GM12878 (cell line): Measurements from ENCODE around the gene KIF6. TPM values are rescaled to one million over a fixed set of nuclear protein-coding genes. Genes with fewer than 3 reads are reported as not detected.

Source experiments
- ATAC-seq: fragments of 200-7000 bp; cut with Tn5 transposase; 3 replicates; pipeline ENCODE4 v1.9.1; 2020; ENCODE audit warnings: mild to moderate bottlenecking, moderate library complexity
- BruUV-seq: library from RNA; stranded (reverse); fragments of 400-500 nt; replicated peaks from 2 replicates; lab custom pipeline; 2021; lab: Mats Ljungman, UMichigan
- CTCF ChIA-PET: fragments of 300-600 bp; sonication (Branson Sonifier 250); formaldehyde crosslinking; extraction: SDS; loops from one replicate; lab custom pipeline; 2021; ENCODE audit warnings: inconsistent platforms; lab: Yijun Ruan, JAX
- POLR2A ChIA-PET: fragments of 350-600 bp; formaldehyde crosslinking; extraction: SDS; loops from one replicate; lab custom pipeline; 2021; ENCODE audit warnings: inconsistent platforms; lab: Charles Lee
- RAD21 ChIA-PET: fragments of 300-600 bp; sonication (Branson Sonifier 250); formaldehyde crosslinking; loops from one replicate; lab custom pipeline; 2023; ENCODE audit warnings: antibody characterized with exemption; ENCODE audit not compliant: unreplicated experiment; lab: Charles Lee
- SMC1A ChIA-PET: fragments of 300-600 bp; sonication (Branson Sonifier 250); formaldehyde crosslinking; loops from one replicate; lab custom pipeline; 2023; ENCODE audit not compliant: unreplicated experiment, uncharacterized antibody; lab: Charles Lee
- DNase-seq: peaks from one replicate; pipeline ENCODE4 v3.0.0-alpha.2; 2011; ENCODE audit warnings: low read depth, low spot score
- FAIRE-seq: peaks from 3 replicates; lab custom pipeline; 2011; peaks lifted over from hg19 to GRCh38; lab: Jason Lieb, UNC
- H2AFZ ChIP-seq: 2 replicates; pipeline ENCODE4 v1.6.0; 2011; ENCODE audit warnings: low read depth, low read length, control low read depth; ENCODE audit not compliant: control insufficient read depth
- H3K27ac ChIP-seq: 2 replicates; pipeline ENCODE4 v1.5.1; 2011; ENCODE audit warnings: control low read depth; ENCODE audit not compliant: control insufficient read depth, insufficient read depth
- H3K27me3 ChIP-seq, 2 experiments: replicated peaks in 1 of 2; 2 replicates each; pipeline versions ENCODE4 v1.6.0 to v1.6.1; 2011; ENCODE audit warnings: low read length in 1 of 2; ENCODE audit not compliant: control insufficient read depth in 2 of 2, insufficient read depth in 2 of 2
- H3K36me3 ChIP-seq, 2 experiments: 2 replicates each; pipeline ENCODE4 v1.5.1; 2011; ENCODE audit warnings: low read length in 1 of 2; ENCODE audit not compliant: control insufficient read depth in 2 of 2, insufficient read depth in 2 of 2
- H3K4me1 ChIP-seq: 2 replicates; pipeline ENCODE4 v1.6.1; 2011; ENCODE audit warnings: mild to moderate bottlenecking, low read length, moderate library complexity, mixed read lengths; ENCODE audit not compliant: control insufficient read depth, insufficient read depth
- H3K4me2 ChIP-seq: 2 replicates; pipeline ENCODE4 v1.6.0; 2011; ENCODE audit warnings: control low read depth; ENCODE audit not compliant: control insufficient read depth, insufficient read depth
- H3K4me3 ChIP-seq: fragments of 200-600 bp; sonication (generic); 2 replicates; pipeline ENCODE4 v1.5.1; 2016
- H3K79me2 ChIP-seq: 2 replicates; pipeline ENCODE4 v1.6.0; 2011; ENCODE audit warnings: low read length; ENCODE audit not compliant: control insufficient read depth, insufficient read depth
- H3K9ac ChIP-seq: 2 replicates; pipeline ENCODE4 v1.8.0; 2011; ENCODE audit warnings: low read length, control low read depth, mixed read lengths; ENCODE audit not compliant: control insufficient read depth, insufficient read depth
- H3K9me3 ChIP-seq: replicated peaks from 3 replicates; pipeline ENCODE4 v1.5.1; 2011; ENCODE audit warnings: mild to moderate bottlenecking, low read length; ENCODE audit not compliant: control insufficient read depth, insufficient read depth
- H4K20me1 ChIP-seq: 2 replicates; pipeline ENCODE4 v1.6.0; 2011; ENCODE audit not compliant: control insufficient read depth, insufficient read depth
- NFIC ChIP-seq: IDR thresholded peaks from 2 replicates; pipeline ENCODE4 v1.6.1; 2012; ENCODE audit warnings: low read depth, mild to moderate bottlenecking, inconsistent platforms, low read length, moderate library complexity
- NFYA ChIP-seq: IDR thresholded peaks from 2 replicates; pipeline ENCODE4 v1.6.1; 2011; ENCODE audit warnings: low read depth, mild to moderate bottlenecking, low read length, improper control_type of control experiment, borderline replicate concordance
- WGBS: methylation state at CpG from one replicate; pipeline ENCODE4 v1.1.6; 2016; ENCODE audit warnings: low lambda C conversion rate; ENCODE audit not compliant: insufficient replicate concordance, insufficient coverage; ENCODE audit errors: missing lambda C conversion rate; 5-methylcytosine and 5-hydroxymethylcytosine counted together
- in situ Hi-C: fragments of 300-500 bp; cut with MboI; formaldehyde crosslinking; loops from 9 replicates; pipeline ENCODE4 v1.14.3; 2018; ENCODE audit warnings: mixed read lengths
- intact Hi-C: fragments of 100-400 bp; cut with micrococcal nuclease; formaldehyde crosslinking; loops from one replicate; pipeline ENCODE4 v1.14.2; 2022; ENCODE audit not compliant: unreplicated experiment
- polyA plus RNA-seq, 11 experiments: library from polyadenylated mRNA; depleted of rRNA in 4 of 11; unstranded in 6 of 11; stranded (reverse) in 5 of 11; fragments of >200 nt; fragmentation: Nextera tagmentation in 4 of 11; fragmentation: Illumina TruSeq in 1 of 11; extraction: Ambion mirVana in 4 of 11; extraction: Trizol in 1 of 11; gene quantifications; 1 replicate in 1 of 11; 2 replicates in 10 of 11; pipeline versions ENCODE4 v1.2.1 to v1.2.3, GENCODE V29; 2011 to 2016; ENCODE audit warnings: inconsistent platforms in 2 of 11, missing spikeins in 2 of 11, low read depth in 1 of 11
- total RNA-seq, 4 experiments: library from RNA; depleted of rRNA in 3 of 4; stranded (reverse); fragments of >200 nt in 3 of 4; fragmentation: Illumina TruSeq in 1 of 4; extraction: Trizol in 1 of 4; gene quantifications; 2 replicates each; pipeline versions ENCODE4 v1.2.1 to v1.2.3, GENCODE V29; 2013 to 2021
- TF ChIP-seq, protein P1 (sequence below): fragments of 450-650 bp; IDR thresholded peaks from 2 replicates; pipeline ENCODE4 v1.6.1; 2017; ENCODE audit warnings: low read depth, mild to moderate bottlenecking, moderate library complexity
- TF ChIP-seq, protein P2 (sequence below): IDR thresholded peaks from 2 replicates; pipeline ENCODE4 v1.6.1; 2012; ENCODE audit warnings: improper control_type of control experiment, low read depth, low read length; ENCODE audit not compliant: insufficient replicate concordance

KIF6 gene
- total and polyA plus RNA-seq, 10 of the 15 experiments (the other 5 are each of a cell fraction or from before 2014, with no cell fraction given) = 0.09 to 1.0 (median 0.28) TPM

DNA sequence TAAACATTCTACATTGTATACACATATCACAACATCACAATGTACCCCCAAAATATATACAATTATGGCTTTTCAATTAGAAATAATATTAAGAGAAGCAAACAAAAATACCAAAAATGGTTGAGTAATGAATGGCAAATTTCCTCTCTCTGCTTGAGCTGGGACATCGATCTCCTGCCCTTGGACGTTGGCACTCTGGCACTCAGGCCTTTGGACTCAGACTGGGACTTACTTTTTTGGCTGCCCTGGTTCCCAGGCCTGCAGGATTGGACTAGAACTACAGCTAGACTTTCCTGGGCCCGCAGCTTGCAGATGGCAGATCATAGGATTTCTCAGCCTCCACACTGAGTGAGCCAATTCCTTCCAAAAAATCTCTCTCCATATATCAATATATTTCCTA is 349.8 kb downstream of the KIF6 start:
- SMC1A ChIA-PET = interaction anchor here (0.9 to 5.7 kb wide), 5 partner anchors 13 to 516 kb away, joined by 3 to 41 read pairs (median 3); no protein-coding TSS in a partner anchor
- CTCF ChIA-PET = interaction anchor here (1.2 to 4.7 kb wide), 5 partner anchors 8 to 563 kb away, joined by 3 to 39 read pairs (median 6); no protein-coding TSS in a partner anchor
- DNase-seq (no peak), FAIRE-seq (no peak), ATAC-seq (no peak)
- intact Hi-C loops = no loop called here
- no peaks in the 10 kb centered on the region for H3K27me3 ChIP-seq
- H3K4me2 ChIP-seq = no peak overlapping the region
- H3K4me3 ChIP-seq = no peak overlapping the region
- TF ChIP-seq, protein P1, sequence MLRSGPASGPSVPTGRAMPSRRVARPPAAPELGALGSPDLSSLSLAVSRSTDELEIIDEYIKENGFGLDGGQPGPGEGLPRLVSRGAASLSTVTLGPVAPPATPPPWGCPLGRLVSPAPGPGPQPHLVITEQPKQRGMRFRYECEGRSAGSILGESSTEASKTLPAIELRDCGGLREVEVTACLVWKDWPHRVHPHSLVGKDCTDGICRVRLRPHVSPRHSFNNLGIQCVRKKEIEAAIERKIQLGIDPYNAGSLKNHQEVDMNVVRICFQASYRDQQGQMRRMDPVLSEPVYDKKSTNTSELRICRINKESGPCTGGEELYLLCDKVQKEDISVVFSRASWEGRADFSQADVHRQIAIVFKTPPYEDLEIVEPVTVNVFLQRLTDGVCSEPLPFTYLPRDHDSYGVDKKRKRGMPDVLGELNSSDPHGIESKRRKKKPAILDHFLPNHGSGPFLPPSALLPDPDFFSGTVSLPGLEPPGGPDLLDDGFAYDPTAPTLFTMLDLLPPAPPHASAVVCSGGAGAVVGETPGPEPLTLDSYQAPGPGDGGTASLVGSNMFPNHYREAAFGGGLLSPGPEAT = no peak
- TF ChIP-seq NFIC (no peak), NFYA (no peak)
- TF ChIP-seq, protein P2, sequence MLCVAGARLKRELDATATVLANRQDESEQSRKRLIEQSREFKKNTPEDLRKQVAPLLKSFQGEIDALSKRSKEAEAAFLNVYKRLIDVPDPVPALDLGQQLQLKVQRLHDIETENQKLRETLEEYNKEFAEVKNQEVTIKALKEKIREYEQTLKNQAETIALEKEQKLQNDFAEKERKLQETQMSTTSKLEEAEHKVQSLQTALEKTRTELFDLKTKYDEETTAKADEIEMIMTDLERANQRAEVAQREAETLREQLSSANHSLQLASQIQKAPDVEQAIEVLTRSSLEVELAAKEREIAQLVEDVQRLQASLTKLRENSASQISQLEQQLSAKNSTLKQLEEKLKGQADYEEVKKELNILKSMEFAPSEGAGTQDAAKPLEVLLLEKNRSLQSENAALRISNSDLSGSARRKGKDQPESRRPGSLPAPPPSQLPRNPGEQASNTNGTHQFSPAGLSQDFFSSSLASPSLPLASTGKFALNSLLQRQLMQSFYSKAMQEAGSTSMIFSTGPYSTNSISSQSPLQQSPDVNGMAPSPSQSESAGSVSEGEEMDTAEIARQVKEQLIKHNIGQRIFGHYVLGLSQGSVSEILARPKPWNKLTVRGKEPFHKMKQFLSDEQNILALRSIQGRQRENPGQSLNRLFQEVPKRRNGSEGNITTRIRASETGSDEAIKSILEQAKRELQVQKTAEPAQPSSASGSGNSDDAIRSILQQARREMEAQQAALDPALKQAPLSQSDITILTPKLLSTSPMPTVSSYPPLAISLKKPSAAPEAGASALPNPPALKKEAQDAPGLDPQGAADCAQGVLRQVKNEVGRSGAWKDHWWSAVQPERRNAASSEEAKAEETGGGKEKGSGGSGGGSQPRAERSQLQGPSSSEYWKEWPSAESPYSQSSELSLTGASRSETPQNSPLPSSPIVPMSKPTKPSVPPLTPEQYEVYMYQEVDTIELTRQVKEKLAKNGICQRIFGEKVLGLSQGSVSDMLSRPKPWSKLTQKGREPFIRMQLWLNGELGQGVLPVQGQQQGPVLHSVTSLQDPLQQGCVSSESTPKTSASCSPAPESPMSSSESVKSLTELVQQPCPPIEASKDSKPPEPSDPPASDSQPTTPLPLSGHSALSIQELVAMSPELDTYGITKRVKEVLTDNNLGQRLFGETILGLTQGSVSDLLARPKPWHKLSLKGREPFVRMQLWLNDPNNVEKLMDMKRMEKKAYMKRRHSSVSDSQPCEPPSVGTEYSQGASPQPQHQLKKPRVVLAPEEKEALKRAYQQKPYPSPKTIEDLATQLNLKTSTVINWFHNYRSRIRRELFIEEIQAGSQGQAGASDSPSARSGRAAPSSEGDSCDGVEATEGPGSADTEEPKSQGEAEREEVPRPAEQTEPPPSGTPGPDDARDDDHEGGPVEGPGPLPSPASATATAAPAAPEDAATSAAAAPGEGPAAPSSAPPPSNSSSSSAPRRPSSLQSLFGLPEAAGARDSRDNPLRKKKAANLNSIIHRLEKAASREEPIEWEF = no peak
- no TSS peak for BruUV-seq
- no peaks in the 10 kb centered on the region for H3K36me3 ChIP-seq
- H4K20me1 ChIP-seq = no peaks in the 10 kb centered on the region
- 14% methylated on average over 3 of the region's 3 CpGs for WGBS
- no peak overlapping the region for H3K27ac ChIP-seq
- H3K9me3 ChIP-seq = no peaks in the 10 kb centered on the region
- H3K4me1 ChIP-seq = no peaks in the 10 kb centered on the region
- RAD21 ChIA-PET = no interaction called here
- POLR2A ChIA-PET = no interaction called here
- no peaks in the 10 kb centered on the region for H3K79me2 ChIP-seq
- in situ Hi-C loops = no loop called here
- H2AFZ ChIP-seq = no peak overlapping the region
- no peak overlapping the region for H3K9ac ChIP-seq
